Stomach (tissue), 9 donors: Measurements from ENCODE around the gene CERS4. TPM values are rescaled to one million over a fixed set of nuclear protein-coding genes. Genes with fewer than 3 reads are reported as not detected.

Experiments used
- DNase-seq, 2 donors: peaks; one replicate each; pipeline versions ENCODE4 v3.0.0 to v3.0.0-alpha.2; 2013 to 2019
- H3K27ac ChIP-seq, 5 donors: fragments of 200-600 bp in 4 of 5; sonication (generic) in 4 of 5; one replicate each; pipeline ENCODE4 v1.5.1; 2013 to 2019; ENCODE audit warnings: mild to moderate bottlenecking in 1 of 5, moderate library complexity in 1 of 5
- H3K27me3 ChIP-seq, 3 donors: fragments of 200-600 bp; sonication (generic); one replicate each; pipeline ENCODE4 v1.5.1; 2017 to 2019; ENCODE audit warnings: mixed run types in 1 of 3
- H3K36me3 ChIP-seq, 4 donors: fragments of 200-600 bp; sonication (generic); 1 replicate in 3 of 4; 2 replicates in 1 of 4; pipeline ENCODE4 v1.5.1; 2016 to 2019
- H3K4me1 ChIP-seq, 4 donors: fragments of 200-600 bp; sonication (generic); one replicate each; pipeline ENCODE4 v1.5.1; 2016 to 2019
- H3K4me3 ChIP-seq, 4 donors: fragments of 200-600 bp; sonication (generic) in 3 of 4; one replicate each; pipeline ENCODE4 v1.5.1; 2016 to 2019; ENCODE audit warnings: mild to moderate bottlenecking in 1 of 4
- H3K9me3 ChIP-seq, 4 donors: fragments of 200-600 bp; sonication (generic); one replicate each; pipeline ENCODE4 v1.5.1; 2016 to 2019
- EP300 ChIP-seq: sonication (generic); formaldehyde crosslinking; IDR thresholded peaks from one replicate; pipeline ENCODE4 v1.6.1; 2017; ENCODE audit warnings: antibody characterized with exemption
- POLR2A ChIP-seq, 4 donors: fragments of 450-650 bp; IDR thresholded peaks; one replicate each; pipeline ENCODE4 v1.6.1; 2016; ENCODE audit warnings: antibody characterized with exemption in 4 of 4, control low read depth in 2 of 4, mild to moderate bottlenecking in 1 of 4, moderate library complexity in 1 of 4
- POLR2AphosphoS5 ChIP-seq, 3 donors: sonication (generic); formaldehyde crosslinking; IDR thresholded peaks; one replicate each; pipeline ENCODE4 v1.6.1; 2016; ENCODE audit warnings: antibody characterized with exemption in 3 of 3
- WGBS, 5 donors: extraction: QIAGEN DNeasy Blood & Tissue Kit in 3 of 5; methylation state at CpG; one replicate each; pipeline versions ENCODE4 v1.1.5 to v1.1.7; 2013 to 2018; 5-methylcytosine and 5-hydroxymethylcytosine counted together
- intact Hi-C: fragments of 100-400 bp; cut with DNase I; formaldehyde crosslinking; loops from one replicate; pipeline ENCODE4 v1.15.1; 2023; ENCODE audit warnings: low total_unique reads
- polyA plus RNA-seq, 3 donors: library from polyadenylated mRNA; stranded (reverse); fragments of 200-250 nt; gene quantifications; one replicate each; pipeline ENCODE4 v1.2.3, GENCODE V29; 2013
- total RNA-seq, 5 donors: library from RNA; depleted of rRNA; stranded (reverse); fragments of >200 nt; gene quantifications; one replicate each; pipeline versions ENCODE4 v1.1.0 to v1.2.3, GENCODE V29; 2014 to 2016
- TF ChIP-seq, protein P1 (sequence below), 7 experiments: fragments of 450-650 bp in 4 of 7; fragments of 200-600 bp in 3 of 7; sonication (generic) in 3 of 7; IDR thresholded peaks; one replicate each; pipeline ENCODE4 v1.5.1; 2016 to 2019; ENCODE audit warnings: antibody characterized with exemption in 7 of 7, control low read depth in 2 of 7, mild to moderate bottlenecking in 1 of 7
- donor health status: healthy with polysubstance abuse.
- donor health status: Bipolar disorder and iron deficiency.
- donor health status: healthy.

CERS4 gene
- total and polyA plus RNA-seq, 8 donors: 1.7 to 124 (median 34.7) TPM

DNA sequence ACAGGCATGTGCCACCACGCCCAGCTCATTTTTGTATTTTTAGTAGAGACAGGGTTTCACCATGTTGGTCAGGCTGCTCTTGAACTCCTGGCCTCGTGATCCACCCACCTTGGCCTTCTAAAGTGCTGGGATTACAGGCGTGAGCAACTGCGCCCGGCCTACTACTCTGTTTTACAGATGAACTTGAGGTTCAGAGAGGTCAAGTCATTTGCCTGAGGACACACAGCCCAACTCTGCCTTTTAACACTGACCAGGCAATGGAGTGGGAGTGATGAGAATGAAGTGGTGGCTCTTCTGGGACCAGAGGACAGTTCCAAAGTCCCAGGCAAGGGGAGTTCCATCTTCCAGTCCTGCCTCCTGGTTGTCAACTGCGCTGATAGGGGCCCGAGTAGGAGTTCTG is 41.4 kb downstream of the CERS4 start:
- peak overlapping the region in 4 of 5 donors; percentile 12 to 64 (median 54) for H3K27ac ChIP-seq
- peaks cover under 1 to 17% (median 13%) of the 10 kb centered on the region in 4 donors for H3K36me3 ChIP-seq
- 75 to 87% (median 83%) methylated on average over 5 to 7 of the region's 7 CpGs for WGBS, 5 donors

DNA sequence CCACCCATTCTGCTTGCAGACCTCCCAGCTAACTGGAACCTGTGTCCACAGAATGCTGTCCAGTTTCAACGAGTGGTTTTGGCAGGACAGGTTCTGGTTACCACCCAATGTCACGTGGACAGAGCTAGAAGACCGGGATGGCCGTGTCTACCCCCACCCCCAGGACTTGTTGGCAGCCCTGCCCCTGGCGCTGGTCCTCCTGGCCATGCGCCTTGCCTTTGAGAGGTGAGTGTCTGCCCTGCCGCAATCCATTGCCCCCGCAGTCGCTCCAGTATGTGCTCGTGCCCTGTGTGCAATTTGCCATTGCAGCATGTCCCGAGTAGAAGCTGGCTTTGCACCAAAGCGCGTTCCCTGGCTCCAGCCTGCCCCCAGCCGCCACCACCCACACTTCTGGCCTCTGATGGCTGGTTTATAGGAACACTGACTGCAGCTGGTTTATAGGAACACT is 41.9 kb downstream of the CERS4 start:
- TF ChIP-seq, protein P1, sequence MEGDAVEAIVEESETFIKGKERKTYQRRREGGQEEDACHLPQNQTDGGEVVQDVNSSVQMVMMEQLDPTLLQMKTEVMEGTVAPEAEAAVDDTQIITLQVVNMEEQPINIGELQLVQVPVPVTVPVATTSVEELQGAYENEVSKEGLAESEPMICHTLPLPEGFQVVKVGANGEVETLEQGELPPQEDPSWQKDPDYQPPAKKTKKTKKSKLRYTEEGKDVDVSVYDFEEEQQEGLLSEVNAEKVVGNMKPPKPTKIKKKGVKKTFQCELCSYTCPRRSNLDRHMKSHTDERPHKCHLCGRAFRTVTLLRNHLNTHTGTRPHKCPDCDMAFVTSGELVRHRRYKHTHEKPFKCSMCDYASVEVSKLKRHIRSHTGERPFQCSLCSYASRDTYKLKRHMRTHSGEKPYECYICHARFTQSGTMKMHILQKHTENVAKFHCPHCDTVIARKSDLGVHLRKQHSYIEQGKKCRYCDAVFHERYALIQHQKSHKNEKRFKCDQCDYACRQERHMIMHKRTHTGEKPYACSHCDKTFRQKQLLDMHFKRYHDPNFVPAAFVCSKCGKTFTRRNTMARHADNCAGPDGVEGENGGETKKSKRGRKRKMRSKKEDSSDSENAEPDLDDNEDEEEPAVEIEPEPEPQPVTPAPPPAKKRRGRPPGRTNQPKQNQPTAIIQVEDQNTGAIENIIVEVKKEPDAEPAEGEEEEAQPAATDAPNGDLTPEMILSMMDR (IDR thresholded peaks at IDR 0.05): peak in 2 of 7 experiments; percentile 24 to 41
- TF ChIP-seq EP300 (no peak), POLR2AphosphoS5 (IDR thresholded peaks at IDR 0.05) (peak; percentile 41 to 82 (median 76)), POLR2A (IDR thresholded peaks at IDR 0.05) (no peak)
- Histone ChIP-seq H3K4me1 (peaks cover 7 to 24% (median 19%) of the 10 kb centered on the region in 4 donors), H3K36me3 (peaks cover 5 to 21% (median 18%) of the 10 kb centered on the region in 4 donors), H3K27me3 (no peaks in the 10 kb centered on the region), H3K27ac (peak overlapping the region in 4 of 5 donors; percentile 12 to 64 (median 54)), H3K4me3 (no peak overlapping the region), H3K9me3 (no peaks in the 10 kb centered on the region)
- intact Hi-C loops: loop anchor here (5.0 to 10.0 kb wide), 2 partner anchors 94 to 286 kb away; no protein-coding TSS in a partner anchor
- WGBS, 5 donors: 17 to 53% (median 44%) methylated on average over 13 to 14 of the region's 14 CpGs
- peak; percentile 39 to 91 for DNase-seq

More for the DNA sequence above, 41.4 kb downstream of the CERS4 start:
- no peak for DNase-seq
- Histone ChIP-seq H3K4me3 (no peak overlapping the region), H3K9me3 (no peaks in the 10 kb centered on the region), H3K27me3 (no peaks in the 10 kb centered on the region), H3K4me1 (peaks cover 7 to 24% (median 19%) of the 10 kb centered on the region in 4 donors)
- TF ChIP-seq POLR2AphosphoS5 (IDR thresholded peaks at IDR 0.05): no peak
- TF ChIP-seq POLR2A (IDR thresholded peaks at IDR 0.05): no peak
- TF ChIP-seq, protein P1 (IDR thresholded peaks at IDR 0.05): no peak
- TF ChIP-seq EP300: no peak
- intact Hi-C loops: loop anchor here (5.0 to 10.0 kb wide), 2 partner anchors 93 to 286 kb away; no protein-coding TSS in a partner anchor

DNA sequence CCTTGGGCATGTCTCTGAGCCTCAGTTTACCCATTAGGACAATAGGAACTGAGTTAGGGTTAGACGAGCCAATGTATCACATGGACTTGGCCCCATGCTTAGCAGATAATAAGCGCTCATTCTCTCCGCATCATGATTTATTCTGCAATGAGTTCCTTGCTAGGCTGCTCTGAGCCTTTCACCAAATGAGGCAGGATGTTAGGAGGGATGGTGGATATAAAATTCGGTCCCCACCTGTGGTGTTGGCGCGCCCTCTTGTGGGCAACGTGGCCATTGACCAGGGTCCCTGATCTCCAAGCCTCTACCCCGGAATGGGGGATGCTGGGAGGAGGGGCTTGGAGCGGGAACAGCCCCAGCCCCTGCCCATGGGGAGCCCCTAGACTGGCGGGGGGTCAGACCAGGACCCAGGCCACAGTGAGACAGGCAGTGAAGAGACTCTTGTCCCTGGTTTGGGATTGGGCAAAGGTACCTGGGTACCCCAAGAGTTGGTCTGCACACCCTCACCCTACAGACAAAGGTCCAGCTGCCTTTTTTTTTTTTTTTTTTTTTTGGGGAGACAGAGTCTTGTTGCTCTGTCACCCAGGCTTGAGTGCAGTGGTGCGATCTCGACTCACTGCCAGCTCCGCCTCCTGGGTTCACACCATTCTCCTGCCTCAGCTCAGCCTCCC is 43.9 kb downstream of the CERS4 start:
- peak; percentile 87 to 94 for DNase-seq
- Histone ChIP-seq H3K4me3 (no peak overlapping the region), H3K4me1 (peaks cover 7 to 24% (median 19%) of the 10 kb centered on the region in 4 donors), H3K9me3 (no peaks in the 10 kb centered on the region), H3K36me3 (peaks cover 16 to 38% (median 38%) of the 10 kb centered on the region in 4 donors), H3K27me3 (no peaks in the 10 kb centered on the region), H3K27ac (no peak overlapping the region)
- 20 to 38% (median 24%) methylated on average over 6 to 13 of the region's 13 CpGs for WGBS, 5 donors
- peak in 1 of 3 donors; percentile 68 for TF ChIP-seq POLR2AphosphoS5 (IDR thresholded peaks at IDR 0.05)
- TF ChIP-seq, protein P1 (IDR thresholded peaks at IDR 0.05): peak in 5 of 7 experiments; percentile 88 to 97 (median 95)
- TF ChIP-seq POLR2A (IDR thresholded peaks at IDR 0.05): no peak
- TF ChIP-seq EP300: no peak
- intact Hi-C loops: loop anchor here (5.0 to 10.0 kb wide), 2 partner anchors 96 to 288 kb away; no protein-coding TSS in a partner anchor

DNA sequence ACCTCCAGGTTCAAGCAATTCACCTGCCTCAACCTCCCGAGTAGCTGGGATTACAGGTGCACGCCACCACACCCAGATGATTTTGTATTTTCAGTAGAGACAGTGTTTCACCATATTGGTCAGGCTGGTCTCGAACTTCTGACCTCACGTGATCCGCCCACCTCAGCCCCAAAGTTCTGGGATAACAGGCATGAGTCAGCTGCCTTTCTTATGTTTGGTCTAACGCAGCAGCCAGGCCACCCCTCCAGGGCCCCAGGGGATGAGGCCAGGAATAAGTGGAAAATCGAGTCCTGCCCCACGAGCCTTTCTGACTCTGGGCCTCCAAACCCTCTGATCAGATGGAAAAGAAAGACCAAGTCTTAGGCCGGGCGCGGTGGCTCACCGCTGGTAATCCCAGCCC is 44.5 kb downstream of the CERS4 start:
- DNase-seq: no peak
- Histone ChIP-seq H3K4me3 (no peak overlapping the region), H3K9me3 (no peaks in the 10 kb centered on the region), H3K36me3 (peaks cover 16 to 44% (median 41%) of the 10 kb centered on the region in 4 donors), H3K27ac (no peak overlapping the region), H3K27me3 (no peaks in the 10 kb centered on the region), H3K4me1 (peaks cover 7 to 24% (median 19%) of the 10 kb centered on the region in 4 donors)
- 73 to 83% (median 82%) methylated on average over 11 to 12 of the region's 12 CpGs for WGBS, 5 donors
- no peak for TF ChIP-seq POLR2A (IDR thresholded peaks at IDR 0.05)
- no peak for TF ChIP-seq POLR2AphosphoS5 (IDR thresholded peaks at IDR 0.05)
- TF ChIP-seq EP300: no peak
- TF ChIP-seq, protein P1 (IDR thresholded peaks at IDR 0.05): no peak
- intact Hi-C loops: loop anchor here (5.0 to 10.0 kb wide), 2 partner anchors 96 to 289 kb away; no protein-coding TSS in a partner anchor
